Activated CD4-positive, alpha-beta memory T cell treated with anti-CD3 and anti-CD28 coated beads, Interleukin-2, amount 10 ng/mL, durations not matched to agents 7 days and 5 days (primary cell): ENCODE data around the gene YKT6. TPM values are rescaled to one million over a fixed set of nuclear protein-coding genes. Genes with fewer than 3 reads are reported as not detected.

Source experiments
- CTCF ChIA-PET: fragments of 350-600 bp; sonication (Branson Sonifier 250); formaldehyde crosslinking; loops from one replicate; lab custom pipeline; 2021; ENCODE audit warnings: antibody characterized with exemption, inconsistent platforms; lab: Charles Lee
- POLR2A ChIA-PET: fragments of 350-600 bp; sonication (Branson Sonifier 250); formaldehyde crosslinking; loops from one replicate; lab custom pipeline; 2021; ENCODE audit warnings: antibody characterized with exemption; lab: Charles Lee
- DNase-seq: peaks from one replicate; pipeline ENCODE4 v3.0.0-alpha.2; 2020
- H3K27ac Mint-ChIP-seq: one replicate; pipeline ENCODE4 v1.8.0; 2021; ENCODE audit warnings: mild to moderate bottlenecking, mixed read lengths
- H3K27me3 Mint-ChIP-seq: one replicate; pipeline ENCODE4 v1.8.0; 2021; ENCODE audit warnings: mixed read lengths
- H3K36me3 Mint-ChIP-seq: one replicate; pipeline ENCODE4 v1.8.0; 2021; ENCODE audit warnings: low read depth, mixed read lengths
- H3K4me1 Mint-ChIP-seq: one replicate; pipeline ENCODE4 v1.8.0; 2021; ENCODE audit warnings: mixed read lengths
- H3K4me3 Mint-ChIP-seq: one replicate; pipeline ENCODE4 v1.8.0; 2021; ENCODE audit warnings: mild to moderate bottlenecking, mixed read lengths
- H3K9me3 Mint-ChIP-seq: one replicate; pipeline ENCODE4 v1.8.0; 2021; ENCODE audit warnings: mixed read lengths
- total RNA-seq, 2 experiments: library from RNA; stranded (reverse); gene quantifications; one replicate each; pipeline ENCODE4 v1.2.3, GENCODE V29; 2021

The YKT6 gene
- total RNA-seq, 2 experiments from 2014 or later = 59.1 to 60.9 TPM

DNA sequence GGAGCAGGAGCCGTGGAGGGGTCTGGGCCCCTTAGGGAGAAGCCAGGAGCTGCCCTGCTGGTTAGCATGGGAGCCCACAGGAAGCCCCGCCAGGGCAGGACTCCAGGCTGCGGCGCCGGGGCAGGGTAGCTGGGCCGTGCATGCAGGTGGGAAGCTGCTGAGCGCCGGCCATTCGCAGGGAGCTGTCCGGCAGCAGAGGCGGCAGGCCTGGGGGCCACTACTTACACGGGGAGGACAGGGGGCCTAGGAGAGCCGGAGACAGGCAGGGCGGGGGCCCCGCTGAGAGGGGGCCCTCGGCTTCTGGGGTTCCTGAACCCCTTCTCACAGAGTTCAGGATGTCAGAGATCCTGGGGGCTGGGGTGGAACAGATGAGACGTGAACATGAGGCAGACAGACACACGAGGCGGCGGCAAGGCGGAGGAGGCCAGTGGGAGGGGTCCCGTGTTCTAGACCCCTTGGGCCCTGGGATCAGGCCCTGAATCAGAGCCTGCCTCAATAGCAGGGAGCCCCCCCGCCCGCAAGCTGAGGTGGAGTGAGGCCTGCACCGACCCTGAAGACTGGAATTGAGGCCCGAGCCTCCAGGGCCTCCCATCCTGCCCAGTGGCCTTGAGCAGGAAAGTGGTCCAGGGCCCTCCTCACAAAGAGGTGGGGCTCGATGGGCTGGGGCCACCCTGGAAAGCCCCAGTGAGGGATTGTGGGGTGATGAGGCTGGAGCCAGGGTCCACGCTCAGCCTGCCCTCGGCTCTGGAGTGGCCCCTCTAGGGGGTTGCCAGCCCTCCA, 28.0 kb downstream of the YKT6 start:
- H3K4me3 Mint-ChIP-seq = no peak overlapping the region
- no peaks in the 10 kb centered on the region for H3K36me3 Mint-ChIP-seq
- H3K9me3 Mint-ChIP-seq = no peaks in the 10 kb centered on the region
- H3K4me1 Mint-ChIP-seq = no peaks in the 10 kb centered on the region
- ChIA-PET POLR2A (interaction anchor here (0.8 kb wide), 1 partner anchor 15 kb away, joined by 3 read pairs; no protein-coding TSS in a partner anchor), CTCF (no interaction called here)
- H3K27ac Mint-ChIP-seq = no peak overlapping the region
- no peak for DNase-seq
- peaks cover 5% of the 10 kb centered on the region for H3K27me3 Mint-ChIP-seq

DNA sequence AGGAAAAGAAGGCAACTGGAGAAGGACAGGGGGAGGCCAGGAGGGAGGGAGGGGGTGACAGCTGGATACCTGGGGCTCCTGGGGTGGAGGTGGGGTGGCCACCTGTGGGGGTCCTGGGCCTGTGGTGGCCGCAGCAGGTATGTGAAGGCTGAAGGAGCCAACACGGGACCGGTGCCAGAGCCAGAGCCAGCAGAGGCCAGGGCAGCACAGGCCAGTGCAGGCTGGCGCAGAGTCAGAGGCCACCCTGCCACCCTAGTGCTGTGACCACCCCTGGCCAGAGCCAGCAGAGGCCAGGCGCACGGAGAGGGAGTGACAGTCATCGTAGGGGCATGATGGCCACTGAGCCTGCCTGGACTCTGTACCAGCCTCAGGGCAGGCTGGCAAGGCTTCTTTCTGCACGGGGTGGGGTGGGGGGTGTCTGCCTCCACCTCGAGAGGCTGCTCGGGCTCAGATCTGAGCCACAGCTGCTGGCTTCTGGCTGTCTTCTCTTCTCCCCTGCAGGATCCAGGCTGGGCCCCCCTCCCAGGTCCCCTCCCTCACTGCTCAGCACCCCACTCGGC, 28.8 kb downstream of the YKT6 start:
- no peaks in the 10 kb centered on the region for H3K4me1 Mint-ChIP-seq
- H3K27me3 Mint-ChIP-seq = no peaks in the 10 kb centered on the region
- no peaks in the 10 kb centered on the region for H3K9me3 Mint-ChIP-seq
- no peak overlapping the region for H3K27ac Mint-ChIP-seq
- POLR2A ChIA-PET = no interaction called here
- no peak for DNase-seq
- H3K4me3 Mint-ChIP-seq = no peak overlapping the region
- H3K36me3 Mint-ChIP-seq = no peaks in the 10 kb centered on the region
- CTCF ChIA-PET = no interaction called here

DNA sequence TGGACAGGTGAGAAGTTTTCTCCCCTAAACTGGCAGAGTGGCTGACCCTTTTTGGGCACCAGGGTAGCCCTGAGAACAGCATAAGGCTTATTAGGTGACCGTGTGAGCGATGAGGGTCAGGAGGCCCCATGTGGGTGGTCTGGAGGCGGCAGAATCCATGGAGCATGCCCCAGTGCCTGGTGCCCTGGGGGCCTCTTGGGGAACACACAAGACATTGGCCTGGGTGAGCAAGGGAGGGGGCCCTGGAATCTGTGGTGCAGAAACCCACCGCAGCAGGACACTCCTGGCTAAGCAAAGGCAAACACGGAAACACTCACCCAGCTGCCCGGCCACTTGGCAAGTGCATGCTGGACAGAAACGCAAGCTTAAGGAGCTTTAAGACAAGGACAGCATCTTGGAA, 29.5 kb downstream of the YKT6 start:
- POLR2A ChIA-PET = no interaction called here

DNA sequence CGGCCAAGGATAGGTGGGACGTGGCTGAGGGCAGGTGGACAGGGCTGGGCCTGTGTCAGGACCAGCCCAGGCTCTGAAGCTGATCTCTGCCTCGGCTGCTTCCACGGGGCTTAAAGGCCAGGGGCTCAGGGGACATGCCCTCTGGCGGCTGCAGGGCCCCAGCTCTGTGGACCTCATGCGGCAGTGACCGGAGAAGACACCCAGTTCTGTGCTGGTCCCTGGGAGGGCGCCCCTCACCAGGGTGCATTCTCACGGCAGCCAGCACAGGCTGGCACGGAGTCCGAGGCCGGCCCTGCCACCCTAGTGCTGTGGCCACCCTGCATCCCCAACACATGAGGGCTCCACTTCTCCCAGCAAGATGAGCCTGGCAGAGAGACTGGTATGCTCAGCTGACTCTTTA, 30.3 kb downstream of the YKT6 start:
- ChIA-PET POLR2A (no interaction called here), CTCF (no interaction called here)
- no peak for DNase-seq
- no peak overlapping the region for H3K4me3 Mint-ChIP-seq
- no peaks in the 10 kb centered on the region for H3K4me1 Mint-ChIP-seq
- H3K36me3 Mint-ChIP-seq = no peaks in the 10 kb centered on the region
- H3K9me3 Mint-ChIP-seq = no peaks in the 10 kb centered on the region
- H3K27ac Mint-ChIP-seq = no peak overlapping the region
- no peaks in the 10 kb centered on the region for H3K27me3 Mint-ChIP-seq

More for the DNA sequence above, 29.5 kb downstream of the YKT6 start:
- no peak for DNase-seq
- no peak overlapping the region for H3K27ac Mint-ChIP-seq
- CTCF ChIA-PET = no interaction called here
- no peaks in the 10 kb centered on the region for H3K36me3 Mint-ChIP-seq
- H3K9me3 Mint-ChIP-seq = no peaks in the 10 kb centered on the region
- no peaks in the 10 kb centered on the region for H3K27me3 Mint-ChIP-seq
- H3K4me1 Mint-ChIP-seq = no peaks in the 10 kb centered on the region
- no peak overlapping the region for H3K4me3 Mint-ChIP-seq

DNA sequence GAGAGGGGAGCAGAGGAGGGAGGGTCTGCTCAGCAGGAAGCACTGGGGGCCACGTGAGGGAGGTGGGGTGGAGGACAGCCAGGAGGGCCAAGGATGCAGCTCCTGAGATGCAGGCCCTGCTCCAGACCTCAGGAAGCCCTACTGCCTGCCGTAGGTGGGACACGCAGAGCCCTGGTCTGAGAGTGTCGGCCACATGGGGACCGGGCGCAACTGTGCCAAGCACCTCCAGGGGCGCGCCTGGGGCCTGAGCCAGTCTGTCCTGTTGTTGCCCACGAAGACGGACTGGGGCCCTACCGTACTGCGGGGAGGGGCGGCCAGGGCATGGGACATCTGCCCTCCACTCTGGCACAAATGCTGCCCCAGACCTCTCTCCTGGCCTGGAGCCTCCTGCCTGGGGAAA, 31.6 kb downstream of the YKT6 start:
- Mint-ChIP-seq H3K27ac (no peak overlapping the region), H3K9me3 (no peaks in the 10 kb centered on the region), H3K36me3 (no peaks in the 10 kb centered on the region), H3K4me3 (no peak overlapping the region), H3K4me1 (no peaks in the 10 kb centered on the region), H3K27me3 (no peaks in the 10 kb centered on the region)
- DNase-seq = no peak
- CTCF ChIA-PET = no interaction called here
- POLR2A ChIA-PET = no interaction called here

DNA sequence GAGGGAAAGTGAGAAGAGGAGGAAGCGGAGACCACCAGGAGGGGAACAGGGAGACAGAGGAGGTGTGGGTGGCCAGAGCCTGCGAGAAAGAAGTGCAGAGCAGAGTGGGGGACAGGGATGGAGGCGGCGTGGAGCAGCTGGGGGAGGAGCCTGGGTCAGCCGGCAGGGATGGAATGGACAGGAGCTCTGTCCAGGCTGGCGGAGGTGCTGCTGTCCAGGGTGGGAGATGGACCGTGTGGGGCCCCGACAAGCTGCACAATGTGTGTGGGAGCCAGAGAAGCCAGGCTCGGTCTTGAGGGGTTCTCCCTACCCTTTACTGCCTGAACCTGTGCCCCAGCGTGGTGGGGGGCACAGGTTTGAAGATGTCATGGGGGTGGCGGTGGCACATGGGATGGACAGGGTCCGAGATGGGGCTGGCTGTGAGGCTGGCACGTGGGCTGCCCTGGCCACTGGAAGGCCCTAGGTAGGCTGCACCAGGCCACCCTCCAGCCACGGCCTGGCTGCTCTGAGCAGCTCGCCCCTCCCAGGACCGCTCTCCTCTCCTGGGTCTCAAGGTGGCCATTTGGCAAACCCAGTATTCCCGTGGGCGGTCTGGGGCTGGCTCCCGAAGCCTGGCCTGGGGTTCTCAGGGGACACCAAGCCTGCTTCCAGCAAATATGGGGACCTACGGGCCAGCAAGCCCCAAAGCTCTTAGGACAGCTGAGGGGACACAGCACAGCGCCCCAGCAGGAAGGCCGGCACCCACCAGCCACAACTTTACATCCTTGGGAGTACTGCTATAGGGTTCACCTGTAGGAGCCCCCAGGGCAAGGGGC, 32.3 kb downstream of the YKT6 start:
- no peak overlapping the region for H3K27ac Mint-ChIP-seq
- no peaks in the 10 kb centered on the region for H3K36me3 Mint-ChIP-seq
- H3K27me3 Mint-ChIP-seq = no peaks in the 10 kb centered on the region
- ChIA-PET POLR2A (no interaction called here), CTCF (no interaction called here)
- DNase-seq = no peak
- no peak overlapping the region for H3K4me3 Mint-ChIP-seq
- no peaks in the 10 kb centered on the region for H3K4me1 Mint-ChIP-seq
- H3K9me3 Mint-ChIP-seq = no peaks in the 10 kb centered on the region

DNA sequence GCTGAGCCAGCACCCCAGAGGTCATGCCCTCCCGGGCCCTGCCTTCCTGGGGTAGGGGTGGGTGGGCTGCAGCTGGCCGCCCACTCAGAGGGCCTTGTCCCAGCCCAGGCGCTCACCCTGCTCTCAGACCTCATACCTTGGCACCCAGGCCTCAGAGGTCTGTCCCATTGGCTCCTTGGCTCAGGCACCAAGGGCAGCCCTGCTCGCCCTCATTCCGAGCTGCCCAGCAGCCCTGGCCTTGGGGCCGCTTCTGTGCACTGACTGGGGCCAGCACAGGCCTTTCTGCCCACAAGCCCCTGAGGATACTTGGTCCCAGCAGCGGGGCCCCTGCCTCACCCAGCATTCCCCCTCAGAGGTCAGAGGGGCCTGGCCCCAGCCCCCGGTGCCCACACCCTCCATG, 34.3 kb downstream of the YKT6 start:
- Mint-ChIP-seq H3K27me3 (no peaks in the 10 kb centered on the region), H3K4me1 (no peaks in the 10 kb centered on the region), H3K9me3 (no peaks in the 10 kb centered on the region), H3K36me3 (no peaks in the 10 kb centered on the region), H3K27ac (no peak overlapping the region), H3K4me3 (no peak overlapping the region)
- ChIA-PET CTCF (no interaction called here), POLR2A (interaction anchor here (0.9 kb wide), 1 partner anchor 34 kb away, joined by 3 read pairs; no protein-coding TSS in a partner anchor)
- no peak for DNase-seq

DNA sequence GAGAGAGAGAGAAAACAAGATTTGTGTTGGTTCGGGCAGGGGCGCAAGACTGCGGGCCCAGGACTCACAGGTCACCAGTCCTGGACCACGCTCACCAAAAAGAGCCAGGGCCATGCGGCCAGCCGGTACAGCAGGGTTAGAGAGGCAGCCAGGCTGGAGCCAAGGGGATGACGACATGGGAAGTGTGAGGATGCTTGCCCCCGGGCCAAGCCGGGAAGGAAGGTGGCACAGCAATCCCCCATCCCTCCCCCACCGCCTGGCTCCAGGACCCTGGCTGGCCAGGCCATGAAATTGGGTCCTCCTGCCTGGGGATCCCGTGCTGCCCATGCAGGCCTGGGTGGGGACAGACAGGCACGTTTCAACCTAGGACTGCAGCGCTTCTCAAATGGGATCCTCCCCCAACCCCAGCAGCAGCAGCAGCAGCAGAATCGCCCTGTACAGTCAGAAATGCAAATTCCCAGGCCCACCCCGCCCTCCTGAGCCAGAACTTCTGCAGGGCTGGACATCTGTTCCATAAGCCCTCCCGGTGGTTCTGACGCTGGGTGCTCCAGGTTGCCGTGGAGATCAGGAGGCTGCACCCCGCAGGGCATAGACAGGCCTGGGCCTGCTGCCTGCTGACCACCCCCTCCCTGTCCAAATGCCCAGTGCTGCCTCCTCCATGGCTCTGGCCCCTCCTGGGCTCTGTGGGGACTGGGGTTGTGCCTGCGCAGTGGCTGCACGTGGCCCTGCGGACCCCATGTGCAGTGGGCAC, 35.0 kb downstream of the YKT6 start:
- Mint-ChIP-seq H3K27me3 (no peaks in the 10 kb centered on the region), H3K27ac (no peak overlapping the region), H3K4me1 (no peaks in the 10 kb centered on the region), H3K9me3 (no peaks in the 10 kb centered on the region), H3K36me3 (no peaks in the 10 kb centered on the region), H3K4me3 (no peak overlapping the region)
- CTCF ChIA-PET = no interaction called here
- no peak for DNase-seq
- POLR2A ChIA-PET = no interaction called here

DNA sequence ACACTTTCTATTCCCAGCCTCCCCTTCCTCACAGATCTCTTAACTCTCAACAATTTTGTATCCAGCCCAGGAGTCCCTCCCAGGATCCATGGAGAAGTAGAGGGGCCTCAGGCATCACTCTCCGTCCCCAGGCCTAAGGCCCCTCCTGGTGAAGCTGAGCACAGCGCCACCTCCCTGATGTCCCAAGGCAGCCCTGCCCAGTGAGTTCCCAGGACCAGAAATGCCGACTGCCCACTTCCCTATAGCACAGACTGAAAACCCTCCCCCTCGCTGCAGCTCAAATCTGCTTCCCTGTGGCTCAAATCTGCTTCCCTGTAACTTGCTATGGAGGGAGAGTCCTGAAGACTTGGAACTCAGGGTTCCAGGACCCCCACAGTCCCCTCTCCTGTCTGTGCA, 35.6 kb downstream of the YKT6 start:
- Mint-ChIP-seq H3K36me3 (no peaks in the 10 kb centered on the region), H3K27me3 (no peaks in the 10 kb centered on the region), H3K27ac (no peak overlapping the region), H3K4me1 (no peaks in the 10 kb centered on the region), H3K4me3 (no peak overlapping the region), H3K9me3 (no peaks in the 10 kb centered on the region)
- no peak for DNase-seq
- POLR2A ChIA-PET = no interaction called here
- CTCF ChIA-PET = no interaction called here

DNA sequence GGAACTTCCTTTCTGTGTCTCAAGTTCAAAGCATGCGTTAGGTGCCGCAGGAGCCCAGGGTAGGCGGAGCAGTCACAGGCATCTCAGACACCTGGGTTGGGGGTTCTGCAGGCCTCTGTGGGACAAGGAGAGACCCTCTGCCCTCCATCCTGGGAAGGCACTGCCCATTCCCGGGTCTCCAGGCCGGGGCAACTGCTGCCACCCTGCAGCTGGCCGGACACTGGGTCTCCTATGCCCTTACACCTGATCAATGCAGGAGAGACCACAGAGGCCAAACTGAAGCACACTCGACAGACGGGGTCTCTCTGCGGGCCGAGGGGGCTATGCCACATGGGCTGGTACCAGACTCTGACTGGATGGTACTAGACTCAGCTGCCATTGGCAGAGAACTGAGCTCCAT, 36.9 kb downstream of the YKT6 start:
- Mint-ChIP-seq H3K4me3 (no peak overlapping the region), H3K9me3 (no peaks in the 10 kb centered on the region), H3K27me3 (no peaks in the 10 kb centered on the region), H3K27ac (no peak overlapping the region), H3K4me1 (no peaks in the 10 kb centered on the region), H3K36me3 (no peaks in the 10 kb centered on the region)
- no peak for DNase-seq
- ChIA-PET CTCF (no interaction called here), POLR2A (no interaction called here)

DNA sequence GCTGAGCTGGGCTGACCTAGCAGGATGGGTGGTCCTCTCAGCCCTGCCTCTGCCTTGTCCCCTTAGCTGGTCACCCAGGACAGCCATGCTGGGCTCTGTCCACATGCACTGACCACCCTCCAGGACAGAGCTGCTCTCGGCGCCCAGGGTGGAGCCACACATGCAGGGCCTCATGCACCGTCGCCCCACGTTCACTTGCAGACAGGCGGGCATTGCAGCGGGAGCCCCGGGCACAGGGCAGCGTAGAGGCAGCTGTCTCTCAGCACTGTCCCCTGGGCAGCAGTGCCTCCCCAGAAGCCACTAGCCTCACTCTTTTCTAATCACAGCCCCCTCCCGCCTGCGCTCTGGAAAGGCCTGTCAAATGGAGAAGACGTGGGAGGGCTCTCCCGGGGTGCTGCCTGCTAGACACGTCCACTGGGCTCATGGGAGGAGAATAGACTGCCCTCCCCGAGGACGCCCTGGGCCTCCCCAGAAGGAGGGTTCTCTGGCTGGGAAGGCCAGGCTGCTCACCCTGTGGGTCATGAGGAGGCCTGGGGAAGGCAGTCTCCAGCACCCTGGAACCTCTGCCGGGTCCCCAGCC, 37.4 kb downstream of the YKT6 start:
- ChIA-PET CTCF (no interaction called here), POLR2A (no interaction called here)
- Mint-ChIP-seq H3K9me3 (no peaks in the 10 kb centered on the region), H3K36me3 (no peaks in the 10 kb centered on the region), H3K4me3 (no peak overlapping the region), H3K4me1 (no peaks in the 10 kb centered on the region), H3K27ac (no peak overlapping the region), H3K27me3 (no peaks in the 10 kb centered on the region)
- no peak for DNase-seq

DNA sequence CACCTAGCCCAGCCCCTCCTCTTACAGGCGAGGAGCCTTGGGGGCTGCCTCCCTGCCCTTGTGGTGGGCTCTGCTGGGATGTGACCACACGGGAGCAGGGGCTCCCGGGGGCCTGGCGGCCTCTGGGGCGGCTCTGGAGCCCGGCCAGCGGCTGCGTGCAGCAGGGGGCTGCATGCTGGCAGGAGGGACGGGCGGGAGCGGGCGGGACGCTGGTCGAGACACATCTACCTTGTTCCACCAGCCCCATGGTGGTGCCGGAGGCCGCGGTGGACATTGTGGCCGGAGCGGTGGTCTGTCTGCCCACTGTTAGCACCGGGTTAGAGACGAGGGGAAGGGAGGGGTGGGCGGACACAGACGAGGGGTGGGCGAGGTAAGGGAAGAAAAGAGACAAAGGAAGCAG, 38.6 kb downstream of the YKT6 start:
- Mint-ChIP-seq H3K27me3 (no peaks in the 10 kb centered on the region), H3K27ac (no peak overlapping the region), H3K36me3 (no peaks in the 10 kb centered on the region), H3K9me3 (no peaks in the 10 kb centered on the region), H3K4me1 (no peaks in the 10 kb centered on the region), H3K4me3 (no peak overlapping the region)
- no peak for DNase-seq
- POLR2A ChIA-PET = no interaction called here
- CTCF ChIA-PET = no interaction called here
